ENCODE data around the gene TTC24. TPM values are rescaled to one million over a fixed set of nuclear protein-coding genes. Genes with fewer than 3 reads are reported as not detected.

Gene TTC24
- total RNA-seq, 3 donors from 2014 or later: not detected

DNA sequence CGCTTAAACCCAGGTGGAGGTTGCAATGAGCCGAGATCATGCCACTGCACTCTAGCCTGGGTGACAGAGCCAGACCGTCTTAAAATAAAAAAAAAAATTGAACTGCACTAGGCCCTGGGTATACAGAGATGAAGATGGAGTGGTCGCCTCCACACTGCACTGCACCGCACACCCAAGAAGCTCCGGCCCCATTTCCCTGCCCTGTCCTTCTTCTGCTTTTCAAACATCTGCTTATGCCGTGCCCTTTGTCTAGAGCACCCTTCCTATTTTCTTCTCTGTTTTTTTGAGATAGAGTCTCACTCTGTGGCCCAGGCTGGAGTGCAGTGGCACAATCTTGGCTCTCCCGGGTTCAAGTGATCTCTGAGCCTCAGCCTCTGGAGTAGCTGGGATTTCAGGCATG, 24.6 kb upstream of the TTC24 start:
- DNase-seq (ENCODE audit: low spot score in 2 of 2): no peak
- Histone ChIP-seq H3K4me1 (no peaks in the 10 kb centered on the region), H3K4me3 (no peak overlapping the region), H3K36me3 (no peaks in the 10 kb centered on the region), H3K27ac (no peak overlapping the region), H3K27me3 (no peaks in the 10 kb centered on the region), H3K9me3 (no peaks in the 10 kb centered on the region)
- TF ChIP-seq POLR2A (IDR thresholded peaks at IDR 0.05) (no peak), POLR2AphosphoS5 (IDR thresholded peaks at IDR 0.05) (no peak)
- TF ChIP-seq, protein P1, sequence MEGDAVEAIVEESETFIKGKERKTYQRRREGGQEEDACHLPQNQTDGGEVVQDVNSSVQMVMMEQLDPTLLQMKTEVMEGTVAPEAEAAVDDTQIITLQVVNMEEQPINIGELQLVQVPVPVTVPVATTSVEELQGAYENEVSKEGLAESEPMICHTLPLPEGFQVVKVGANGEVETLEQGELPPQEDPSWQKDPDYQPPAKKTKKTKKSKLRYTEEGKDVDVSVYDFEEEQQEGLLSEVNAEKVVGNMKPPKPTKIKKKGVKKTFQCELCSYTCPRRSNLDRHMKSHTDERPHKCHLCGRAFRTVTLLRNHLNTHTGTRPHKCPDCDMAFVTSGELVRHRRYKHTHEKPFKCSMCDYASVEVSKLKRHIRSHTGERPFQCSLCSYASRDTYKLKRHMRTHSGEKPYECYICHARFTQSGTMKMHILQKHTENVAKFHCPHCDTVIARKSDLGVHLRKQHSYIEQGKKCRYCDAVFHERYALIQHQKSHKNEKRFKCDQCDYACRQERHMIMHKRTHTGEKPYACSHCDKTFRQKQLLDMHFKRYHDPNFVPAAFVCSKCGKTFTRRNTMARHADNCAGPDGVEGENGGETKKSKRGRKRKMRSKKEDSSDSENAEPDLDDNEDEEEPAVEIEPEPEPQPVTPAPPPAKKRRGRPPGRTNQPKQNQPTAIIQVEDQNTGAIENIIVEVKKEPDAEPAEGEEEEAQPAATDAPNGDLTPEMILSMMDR (IDR thresholded peaks at IDR 0.05): no peak
- intact Hi-C loops (cut with DNase I; ENCODE audit: low total_unique reads): no loop called here

DNA sequence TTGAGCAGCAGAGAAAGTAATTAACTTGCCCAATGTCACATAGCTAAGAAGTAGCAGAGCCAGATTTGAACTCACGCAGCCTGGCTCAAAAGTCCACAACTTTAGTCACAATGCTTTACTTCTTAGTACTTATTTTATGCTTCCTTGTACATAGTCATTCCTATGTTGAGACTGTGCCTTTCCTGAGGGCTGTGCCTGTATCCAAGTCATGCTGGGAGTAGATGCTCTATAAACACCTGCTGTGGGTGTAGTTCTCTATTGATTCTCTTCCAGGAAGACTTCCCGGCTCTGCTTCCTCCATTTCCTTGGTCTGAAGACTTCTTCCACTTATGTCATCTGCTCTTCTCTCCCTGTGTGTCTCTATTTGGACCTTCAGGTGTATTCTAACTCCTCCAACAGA, 23.8 kb upstream of the TTC24 start:
- Histone ChIP-seq H3K27me3 (no peaks in the 10 kb centered on the region), H3K4me1 (no peaks in the 10 kb centered on the region), H3K4me3 (no peak overlapping the region), H3K9me3 (no peaks in the 10 kb centered on the region), H3K36me3 (no peaks in the 10 kb centered on the region), H3K27ac (no peak overlapping the region)
- intact Hi-C loops (cut with DNase I; ENCODE audit: low total_unique reads): no loop called here
- DNase-seq (ENCODE audit: low spot score in 2 of 2): no peak
- TF ChIP-seq POLR2AphosphoS5 (IDR thresholded peaks at IDR 0.05): no peak
- TF ChIP-seq, protein P1 (IDR thresholded peaks at IDR 0.05): no peak
- no peak for TF ChIP-seq POLR2A (IDR thresholded peaks at IDR 0.05)

DNA sequence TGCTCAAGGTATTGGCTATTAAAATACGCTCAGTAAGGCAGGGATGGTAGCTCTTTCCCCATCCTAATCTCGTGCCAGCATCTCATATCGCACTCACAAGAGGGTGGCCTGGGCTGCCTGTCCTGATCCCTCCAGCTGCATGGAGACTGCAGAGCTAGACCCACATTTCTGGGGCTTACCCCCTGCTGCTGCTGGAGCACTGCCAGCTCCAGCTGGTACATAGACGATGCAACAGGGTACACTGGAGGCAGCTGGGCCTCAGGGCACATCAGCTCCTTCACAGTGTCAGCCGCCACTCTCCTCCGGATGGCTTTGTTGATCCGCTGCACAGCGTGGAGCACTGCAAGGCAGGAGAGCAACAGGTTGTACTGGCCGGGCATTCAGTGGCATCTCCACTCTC, 23.2 kb upstream of the TTC24 start:
- TF ChIP-seq POLR2A (IDR thresholded peaks at IDR 0.05) (no peak), POLR2AphosphoS5 (IDR thresholded peaks at IDR 0.05) (no peak)
- TF ChIP-seq, protein P1 (IDR thresholded peaks at IDR 0.05): no peak
- no peak overlapping the region for H3K4me3 ChIP-seq
- H3K9me3 ChIP-seq: no peaks in the 10 kb centered on the region
- H3K36me3 ChIP-seq: no peaks in the 10 kb centered on the region
- no peaks in the 10 kb centered on the region for H3K4me1 ChIP-seq
- H3K27me3 ChIP-seq: no peaks in the 10 kb centered on the region
- no peak overlapping the region for H3K27ac ChIP-seq
- DNase-seq (ENCODE audit: low spot score in 2 of 2): no peak
- intact Hi-C loops (cut with DNase I; ENCODE audit: low total_unique reads): no loop called here

DNA sequence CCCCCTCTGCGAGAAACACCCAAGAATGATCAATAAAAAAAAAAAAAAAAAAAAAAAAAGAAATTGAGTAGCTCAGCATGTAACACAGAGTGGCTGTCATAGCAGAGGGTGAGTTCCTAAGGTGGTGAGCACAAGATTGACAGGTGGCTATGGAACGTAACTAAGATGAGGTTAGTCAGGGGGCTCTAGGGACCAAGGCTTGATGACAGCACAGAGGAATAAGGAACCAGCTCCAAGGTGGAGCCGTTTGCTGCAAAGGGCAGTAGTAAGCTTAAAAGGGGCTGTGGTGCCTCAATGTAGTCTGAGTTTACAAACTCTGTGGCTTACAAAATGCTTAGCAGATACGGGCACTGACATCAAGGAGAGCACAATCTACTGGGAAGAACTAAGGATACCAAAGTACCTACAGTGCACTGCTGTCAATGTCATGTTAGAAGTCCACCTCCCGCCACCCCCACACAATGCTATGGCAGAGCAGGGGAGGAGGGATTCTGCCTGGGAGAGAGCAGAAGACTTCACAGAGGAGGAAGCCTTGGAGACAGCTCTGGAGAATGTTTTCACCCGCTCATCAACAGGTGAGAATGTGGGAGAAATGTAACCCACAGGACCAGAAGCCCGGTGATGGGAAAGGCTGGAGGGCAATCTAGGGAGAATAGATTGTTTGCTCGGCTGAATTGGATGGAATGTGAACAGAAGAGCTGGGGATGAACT, 20.3 kb upstream of the TTC24 start:
- H3K36me3 ChIP-seq: no peaks in the 10 kb centered on the region
- no peak overlapping the region for H3K4me3 ChIP-seq
- no peaks in the 10 kb centered on the region for H3K4me1 ChIP-seq
- intact Hi-C loops (cut with DNase I; ENCODE audit: low total_unique reads): no loop called here
- H3K27me3 ChIP-seq: no peaks in the 10 kb centered on the region
- H3K27ac ChIP-seq: no peak overlapping the region
- no peaks in the 10 kb centered on the region for H3K9me3 ChIP-seq
- TF ChIP-seq, protein P1 (IDR thresholded peaks at IDR 0.05): no peak
- TF ChIP-seq POLR2AphosphoS5 (IDR thresholded peaks at IDR 0.05) (no peak), POLR2A (IDR thresholded peaks at IDR 0.05) (no peak)
- no peak for DNase-seq (ENCODE audit: low spot score in 2 of 2)

DNA sequence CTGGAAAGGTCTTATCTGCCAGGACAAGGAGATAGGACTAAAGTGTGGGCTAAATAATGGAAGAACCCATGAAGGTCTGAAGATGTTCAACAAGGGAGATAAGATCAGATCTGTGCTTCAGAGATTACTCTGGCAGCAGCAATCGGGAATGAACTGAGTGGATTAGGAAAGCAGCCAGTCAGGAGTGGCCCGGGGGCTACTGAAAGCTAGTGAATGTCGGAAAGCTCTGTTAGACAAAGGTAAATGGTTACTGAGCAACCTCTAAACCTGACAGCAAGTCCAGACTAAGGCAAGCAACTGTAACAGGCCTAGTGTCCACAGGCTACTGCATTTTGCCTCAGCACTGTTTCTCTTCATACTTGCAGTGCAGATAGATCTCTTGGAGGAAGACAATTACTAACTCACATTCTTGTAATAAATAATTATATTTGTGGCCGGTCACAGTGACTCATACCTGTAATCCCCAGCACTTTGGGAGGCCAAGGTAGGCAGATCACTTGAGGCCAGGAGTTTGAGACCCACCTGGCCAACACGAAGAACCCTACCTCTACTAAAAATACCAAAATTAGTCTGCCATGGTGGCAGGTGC, 19.6 kb upstream of the TTC24 start:
- TF ChIP-seq, protein P1 (IDR thresholded peaks at IDR 0.05): no peak
- TF ChIP-seq POLR2A (IDR thresholded peaks at IDR 0.05): no peak
- TF ChIP-seq POLR2AphosphoS5 (IDR thresholded peaks at IDR 0.05): no peak
- intact Hi-C loops (cut with DNase I; ENCODE audit: low total_unique reads): no loop called here
- Histone ChIP-seq H3K36me3 (no peaks in the 10 kb centered on the region), H3K4me3 (no peak overlapping the region), H3K9me3 (no peaks in the 10 kb centered on the region), H3K27me3 (no peaks in the 10 kb centered on the region), H3K4me1 (no peaks in the 10 kb centered on the region), H3K27ac (no peak overlapping the region)
- DNase-seq (ENCODE audit: low spot score in 2 of 2): no peak

Measured in breast epithelium (tissue), 4 donors.